GM13977 (cell line): ENCODE measurements around the gene CD226.

Experiments
- DNase-seq: peaks from one replicate; pipeline ENCODE4 v3.0.0; 2012; ENCODE audit warnings: low spot score
- CTCF ChIP-seq: IDR thresholded peaks from 2 replicates; pipeline ENCODE4 v1.5.1; 2012; ENCODE audit warnings: mild to moderate bottlenecking, control low read depth; ENCODE audit not compliant: insufficient read depth; ENCODE audit errors: extremely low read depth, missing control alignments
- in situ Hi-C: fragments of 300-500 bp; cut with MboI; formaldehyde crosslinking; loops from one replicate; pipeline ENCODE4 v1.12.0; 2022; ENCODE audit warnings: low sequenced_read_pairs, low pct_unique_long_range_greater_than_20kb, mixed read lengths, inconsistent platforms; ENCODE audit not compliant: unreplicated experiment

The CD226 gene

DNA sequence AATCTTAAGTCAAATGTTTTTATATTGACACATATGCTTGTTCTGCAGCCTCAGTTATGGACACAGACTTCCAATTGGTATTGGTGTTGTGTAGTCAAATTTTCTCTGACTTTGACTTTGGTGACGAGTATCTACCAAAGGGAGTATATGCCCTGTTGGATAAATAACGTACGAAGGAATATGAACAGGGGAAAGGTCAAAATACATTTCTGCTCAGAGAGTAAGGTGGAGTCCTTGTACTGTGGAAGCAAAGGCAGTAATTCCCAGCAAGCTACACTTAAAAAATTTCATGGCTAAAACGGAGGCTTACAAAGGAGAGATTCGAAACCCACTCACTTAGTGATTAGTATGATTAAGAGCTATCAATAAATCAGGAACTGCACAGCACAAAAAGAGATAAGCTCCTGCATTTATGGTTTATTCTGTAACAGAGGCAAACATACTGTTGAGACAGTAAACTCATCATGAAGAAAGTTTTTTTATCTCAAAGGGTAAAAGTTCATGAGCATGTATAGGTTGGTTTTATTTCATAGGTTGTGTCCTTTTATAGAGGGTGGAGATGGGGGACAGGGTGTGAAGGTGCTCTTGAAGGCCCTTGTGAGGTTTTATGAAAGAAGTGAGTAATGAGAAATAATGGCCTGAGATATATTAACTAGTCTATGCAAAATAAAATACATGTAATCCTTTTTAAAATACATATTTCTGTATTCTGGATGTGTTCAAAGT is 142.7 kb downstream of the CD226 start:
- in situ Hi-C loops: no loop called here
- no peak for DNase-seq
- TF ChIP-seq CTCF: no peak
